ENCODE measurements around the gene SDK1. TPM values are rescaled to one million over a fixed set of nuclear protein-coding genes. Genes with fewer than 3 reads are reported as not detected.

SDK1 gene
- total RNA-seq, 4 donors from 2014 or later, result 1.3 to 5.0 (median 2.0) TPM

- H3K27me3 ChIP-seq, result no peaks in the 10 kb centered on the region
- no peak overlapping the region for H3K27ac ChIP-seq
- peaks cover 6 to 7% of the 10 kb centered on the region in 2 donors for H3K4me1 ChIP-seq
- intact Hi-C loops (cut with DNase I), result no loop called here
- 0% methylated on average over 1 of the region's 56 CpGs; no CpG with 5 or more reads in 1 of the 2 donors for WGBS, 2 donors
- peak in 1 of 2 donors; percentile 3 for DNase-seq
- TF ChIP-seq POLR2A (IDR thresholded peaks at IDR 0.05) (no peak), CTCF (IDR thresholded peaks at IDR 0.05) (no peak)
- no peaks in the 10 kb centered on the region for H3K9me3 ChIP-seq
- H3K4me3 ChIP-seq (replicated peaks in 1 of 3), result peak overlapping the region in 1 of 3 donors; percentile 31
- H3K36me3 ChIP-seq, result no peaks in the 10 kb centered on the region
These were observed 338 bp downstream of the SDK1 start for GRCh38 chr7:3301449-3301731.

- Histone ChIP-seq H3K27ac (no peak overlapping the region), H3K4me1 (peaks cover 6 to 7% of the 10 kb centered on the region in 2 donors), H3K4me3 (replicated peaks in 1 of 3) (peak overlapping the region in 2 of 3 donors; percentile 32 to 34), H3K36me3 (no peaks in the 10 kb centered on the region), H3K27me3 (no peaks in the 10 kb centered on the region), H3K9me3 (no peaks in the 10 kb centered on the region)
- WGBS, 2 donors, result 1 to 3% methylated on average over 18 to 22 of the region's 45 CpGs
- TF ChIP-seq POLR2A (IDR thresholded peaks at IDR 0.05) (no peak), CTCF (IDR thresholded peaks at IDR 0.05) (peak in 2 of 6 experiments; percentile 14 to 24)
- DNase-seq, result peak; percentile 17 to 18
- intact Hi-C loops (cut with DNase I), result no loop called here
These were observed 973 bp downstream of the SDK1 start for GRCh38 chr7:3301831-3302618.

GRCh38 chr7:3302681-3303320 lies 1.7 kb downstream of the SDK1 start:
- H3K27me3 ChIP-seq, result no peaks in the 10 kb centered on the region
- no peaks in the 10 kb centered on the region for H3K9me3 ChIP-seq
- WGBS, 2 donors, result 55 to 58% methylated on average over 7 of the region's 7 CpGs
- intact Hi-C loops (cut with DNase I), result no loop called here
- H3K4me3 ChIP-seq (replicated peaks in 1 of 3), result no peak overlapping the region
- peaks cover 6 to 7% of the 10 kb centered on the region in 2 donors for H3K4me1 ChIP-seq
- no peak for TF ChIP-seq CTCF (IDR thresholded peaks at IDR 0.05)
- no peak for TF ChIP-seq POLR2A (IDR thresholded peaks at IDR 0.05)
- H3K36me3 ChIP-seq, result no peaks in the 10 kb centered on the region
- no peak for DNase-seq
- H3K27ac ChIP-seq, result no peak overlapping the region

- intact Hi-C loops (cut with DNase I), result no loop called here
- H3K9me3 ChIP-seq, result no peaks in the 10 kb centered on the region
- no peaks in the 10 kb centered on the region for H3K27me3 ChIP-seq
- 94 to 95% methylated on average over 4 of the region's 4 CpGs for WGBS, 2 donors
- no peak for TF ChIP-seq POLR2A (IDR thresholded peaks at IDR 0.05)
- H3K4me3 ChIP-seq (replicated peaks in 1 of 3), result no peak overlapping the region
- H3K27ac ChIP-seq, result no peak overlapping the region
- H3K36me3 ChIP-seq, result no peaks in the 10 kb centered on the region
- DNase-seq, result no peak
- peaks cover 6 to 7% of the 10 kb centered on the region in 2 donors for H3K4me1 ChIP-seq
These were observed 3.1 kb downstream of the SDK1 start for GRCh38 chr7:3304131-3304530.

GRCh38 chr7:3307435-3307834 lies 6.4 kb downstream of the SDK1 start:
- Histone ChIP-seq H3K27ac (no peak overlapping the region), H3K9me3 (no peaks in the 10 kb centered on the region), H3K36me3 (no peaks in the 10 kb centered on the region), H3K4me3 (replicated peaks in 1 of 3) (no peak overlapping the region), H3K4me1 (no peaks in the 10 kb centered on the region), H3K27me3 (no peaks in the 10 kb centered on the region)
- no peak for DNase-seq
- WGBS, 2 donors, result 63 to 70% methylated on average over 1 of the region's 1 CpG
- TF ChIP-seq POLR2A (IDR thresholded peaks at IDR 0.05), result no peak
- TF ChIP-seq CTCF (IDR thresholded peaks at IDR 0.05), result no peak
- intact Hi-C loops (cut with DNase I), result no loop called here
